Panc1 (cell line): ENCODE data around the gene ADGRL3.

Source experiments
- POLR2AphosphoS5 ChIP-seq: IDR thresholded peaks from 2 replicates; pipeline ENCODE4 v1.6.1; 2012; ENCODE audit warnings: mild to moderate bottlenecking, low read depth, low read length, moderate library complexity
- SIN3A ChIP-seq: IDR thresholded peaks from 2 replicates; pipeline ENCODE4 v1.6.1; 2012; ENCODE audit warnings: low read depth, mild to moderate bottlenecking, low read length, moderate library complexity, borderline replicate concordance; ENCODE audit not compliant: insufficient read depth
- TCF7L2 ChIP-seq: IDR thresholded peaks from 2 replicates; pipeline ENCODE4 v1.6.1; 2011; ENCODE audit warnings: mild to moderate bottlenecking, low read depth, low read length, inconsistent platforms
- TF ChIP-seq, protein P1 (sequence below): fragments of 450-650 bp; IDR thresholded peaks from 2 replicates; pipeline ENCODE4 v1.5.1; 2017; ENCODE audit warnings: mild to moderate bottlenecking
- TF ChIP-seq, protein P2 (sequence below), 2 experiments: IDR thresholded peaks; 2 replicates each; pipeline ENCODE4 v1.6.1; 2011 to 2012; ENCODE audit warnings: low read depth in 2 of 2, control low read depth in 1 of 2, low read length in 1 of 2, mild to moderate bottlenecking in 1 of 2, moderate library complexity in 1 of 2; ENCODE audit not compliant: insufficient read depth in 1 of 2

DNA sequence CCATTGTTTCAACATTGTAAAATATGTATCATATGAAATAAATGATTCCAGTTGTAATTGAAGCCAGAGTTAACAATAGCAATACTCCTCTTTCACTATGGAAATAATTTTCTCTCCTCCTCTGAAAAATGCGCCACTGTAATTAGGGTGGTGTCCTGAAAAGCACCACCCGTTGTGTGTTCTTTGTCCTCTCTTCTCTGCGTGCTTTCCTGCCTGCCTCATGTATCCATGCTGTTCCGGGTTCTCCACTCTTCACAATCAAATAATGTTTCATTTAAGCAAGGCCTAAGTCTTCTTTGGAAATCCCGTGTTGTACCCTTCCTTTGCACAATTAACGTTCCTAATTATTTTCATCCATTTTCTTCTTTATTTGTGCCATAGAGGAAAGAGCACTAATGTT, 293.3 kb downstream of the ADGRL3 start:
- TF ChIP-seq, protein P1, sequence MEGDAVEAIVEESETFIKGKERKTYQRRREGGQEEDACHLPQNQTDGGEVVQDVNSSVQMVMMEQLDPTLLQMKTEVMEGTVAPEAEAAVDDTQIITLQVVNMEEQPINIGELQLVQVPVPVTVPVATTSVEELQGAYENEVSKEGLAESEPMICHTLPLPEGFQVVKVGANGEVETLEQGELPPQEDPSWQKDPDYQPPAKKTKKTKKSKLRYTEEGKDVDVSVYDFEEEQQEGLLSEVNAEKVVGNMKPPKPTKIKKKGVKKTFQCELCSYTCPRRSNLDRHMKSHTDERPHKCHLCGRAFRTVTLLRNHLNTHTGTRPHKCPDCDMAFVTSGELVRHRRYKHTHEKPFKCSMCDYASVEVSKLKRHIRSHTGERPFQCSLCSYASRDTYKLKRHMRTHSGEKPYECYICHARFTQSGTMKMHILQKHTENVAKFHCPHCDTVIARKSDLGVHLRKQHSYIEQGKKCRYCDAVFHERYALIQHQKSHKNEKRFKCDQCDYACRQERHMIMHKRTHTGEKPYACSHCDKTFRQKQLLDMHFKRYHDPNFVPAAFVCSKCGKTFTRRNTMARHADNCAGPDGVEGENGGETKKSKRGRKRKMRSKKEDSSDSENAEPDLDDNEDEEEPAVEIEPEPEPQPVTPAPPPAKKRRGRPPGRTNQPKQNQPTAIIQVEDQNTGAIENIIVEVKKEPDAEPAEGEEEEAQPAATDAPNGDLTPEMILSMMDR, result no peak
- TF ChIP-seq POLR2AphosphoS5 (no peak), SIN3A (no peak), TCF7L2 (no peak)
- TF ChIP-seq, protein P2, sequence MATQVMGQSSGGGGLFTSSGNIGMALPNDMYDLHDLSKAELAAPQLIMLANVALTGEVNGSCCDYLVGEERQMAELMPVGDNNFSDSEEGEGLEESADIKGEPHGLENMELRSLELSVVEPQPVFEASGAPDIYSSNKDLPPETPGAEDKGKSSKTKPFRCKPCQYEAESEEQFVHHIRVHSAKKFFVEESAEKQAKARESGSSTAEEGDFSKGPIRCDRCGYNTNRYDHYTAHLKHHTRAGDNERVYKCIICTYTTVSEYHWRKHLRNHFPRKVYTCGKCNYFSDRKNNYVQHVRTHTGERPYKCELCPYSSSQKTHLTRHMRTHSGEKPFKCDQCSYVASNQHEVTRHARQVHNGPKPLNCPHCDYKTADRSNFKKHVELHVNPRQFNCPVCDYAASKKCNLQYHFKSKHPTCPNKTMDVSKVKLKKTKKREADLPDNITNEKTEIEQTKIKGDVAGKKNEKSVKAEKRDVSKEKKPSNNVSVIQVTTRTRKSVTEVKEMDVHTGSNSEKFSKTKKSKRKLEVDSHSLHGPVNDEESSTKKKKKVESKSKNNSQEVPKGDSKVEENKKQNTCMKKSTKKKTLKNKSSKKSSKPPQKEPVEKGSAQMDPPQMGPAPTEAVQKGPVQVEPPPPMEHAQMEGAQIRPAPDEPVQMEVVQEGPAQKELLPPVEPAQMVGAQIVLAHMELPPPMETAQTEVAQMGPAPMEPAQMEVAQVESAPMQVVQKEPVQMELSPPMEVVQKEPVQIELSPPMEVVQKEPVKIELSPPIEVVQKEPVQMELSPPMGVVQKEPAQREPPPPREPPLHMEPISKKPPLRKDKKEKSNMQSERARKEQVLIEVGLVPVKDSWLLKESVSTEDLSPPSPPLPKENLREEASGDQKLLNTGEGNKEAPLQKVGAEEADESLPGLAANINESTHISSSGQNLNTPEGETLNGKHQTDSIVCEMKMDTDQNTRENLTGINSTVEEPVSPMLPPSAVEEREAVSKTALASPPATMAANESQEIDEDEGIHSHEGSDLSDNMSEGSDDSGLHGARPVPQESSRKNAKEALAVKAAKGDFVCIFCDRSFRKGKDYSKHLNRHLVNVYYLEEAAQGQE (IDR thresholded peaks at IDR 0.05; ENCODE audit: insufficient read depth in 1 of 2, low read depth in 2 of 2, low read length in 1 of 2), result no peak
